T-helper 1 cell treated with Interleukin-12 subunit alpha and Interleukin-12 subunit beta and Interleukin-4 antibody, amounts not matched to agents 30 μg/mL and 1 μg/mL, for 36 hours (primary cell): ENCODE results near the gene PLGRKT.
"Not testable (repeated sequence)": the region's sequence is repeated elsewhere in the genome, so short reads cannot be mapped to it uniquely, and the experiment has no call there.

ENCODE experiments used
- H3K27ac Mint-ChIP-seq: one replicate; pipeline ENCODE4 v1.8.0; 2021; ENCODE audit warnings: mild to moderate bottlenecking, mixed read lengths
- H3K27me3 Mint-ChIP-seq: one replicate; pipeline ENCODE4 v1.8.0; 2021; ENCODE audit warnings: low read depth, mixed read lengths
- H3K36me3 Mint-ChIP-seq: one replicate; pipeline ENCODE4 v1.8.0; 2021; ENCODE audit warnings: low read depth, mixed read lengths
- H3K4me1 Mint-ChIP-seq: one replicate; pipeline ENCODE4 v1.8.0; 2021; ENCODE audit warnings: low read depth, mixed read lengths
- H3K4me3 Mint-ChIP-seq: one replicate; pipeline ENCODE4 v1.8.0; 2021; ENCODE audit warnings: mild to moderate bottlenecking, moderate library complexity, mixed read lengths
- H3K9me3 Mint-ChIP-seq: one replicate; pipeline ENCODE4 v1.8.0; 2021; ENCODE audit warnings: mixed read lengths

The PLGRKT gene

GRCh38 chr9:5466005-5466404 lies 28.3 kb upstream of the PLGRKT start:
- H3K27me3 Mint-ChIP-seq, result no peaks in the 10 kb centered on the region
- no peaks in the 10 kb centered on the region for H3K9me3 Mint-ChIP-seq
- H3K27ac Mint-ChIP-seq, result no peak overlapping the region
- H3K4me1 Mint-ChIP-seq, result peaks cover 25% of the 10 kb centered on the region
- H3K4me3 Mint-ChIP-seq, result no peak overlapping the region
- H3K36me3 Mint-ChIP-seq, result peaks cover 77% of the 10 kb centered on the region

DNA sequence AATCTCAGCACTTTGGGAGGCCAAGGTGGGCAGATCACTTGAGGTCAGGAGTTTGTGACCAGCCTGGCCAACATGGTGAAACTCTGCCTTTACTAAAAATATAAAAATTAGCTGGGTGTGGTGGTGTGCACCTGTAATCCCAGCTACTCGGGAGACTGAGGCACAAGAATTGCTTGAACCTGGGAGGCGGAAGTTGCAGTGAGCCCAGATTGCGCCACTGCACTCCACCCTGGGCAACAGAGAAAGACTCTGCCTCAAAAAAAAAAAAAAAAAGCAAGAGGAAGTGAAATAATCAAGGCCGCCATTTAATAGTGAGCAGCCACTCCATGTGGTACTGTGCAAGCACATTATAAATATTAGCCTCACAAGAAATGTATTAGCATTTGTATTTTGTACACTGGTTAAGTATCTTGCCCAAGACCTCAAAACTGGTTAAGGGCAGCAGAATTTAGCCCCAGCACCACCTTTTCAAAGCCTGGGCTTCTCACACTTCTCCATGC lies 27.2 kb upstream of the PLGRKT start:
- not testable (repeated sequence) for H3K27ac Mint-ChIP-seq, H3K4me3 Mint-ChIP-seq, H3K9me3 Mint-ChIP-seq, H3K27me3 Mint-ChIP-seq
- Mint-ChIP-seq H3K36me3 (peaks cover 77% of the 10 kb centered on the region), H3K4me1 (peaks cover 32% of the 10 kb centered on the region)

- Mint-ChIP-seq H3K36me3 (peaks cover 75% of the 10 kb centered on the region), H3K4me3 (peak overlapping the region; percentile 66), H3K27me3 (no peaks in the 10 kb centered on the region), H3K9me3 (no peaks in the 10 kb centered on the region), H3K4me1 (peaks cover 66% of the 10 kb centered on the region), H3K27ac (peak overlapping the region; percentile 86)
Measured at GRCh38 chr9:5460157-5460556, 22.4 kb upstream of the PLGRKT start.

GRCh38 chr9:5459289-5459829 lies 21.6 kb upstream of the PLGRKT start:
- H3K4me3 Mint-ChIP-seq, result peak overlapping the region; percentile 66
- H3K27ac Mint-ChIP-seq, result peak overlapping the region; percentile 86
- no peaks in the 10 kb centered on the region for H3K27me3 Mint-ChIP-seq
- peaks cover 71% of the 10 kb centered on the region for H3K4me1 Mint-ChIP-seq
- H3K36me3 Mint-ChIP-seq, result peaks cover 75% of the 10 kb centered on the region
- no peaks in the 10 kb centered on the region for H3K9me3 Mint-ChIP-seq

- Mint-ChIP-seq H3K36me3 (peaks cover 63% of the 10 kb centered on the region), H3K27me3 (no peaks in the 10 kb centered on the region), H3K27ac (peak overlapping the region; percentile 67), H3K9me3 (no peaks in the 10 kb centered on the region), H3K4me1 (peaks cover 71% of the 10 kb centered on the region), H3K4me3 (peak overlapping the region; percentile 52)
Measured at GRCh38 chr9:5455181-5455580, 17.5 kb upstream of the PLGRKT start.

- Mint-ChIP-seq H3K27me3 (no peaks in the 10 kb centered on the region), H3K9me3 (no peaks in the 10 kb centered on the region), H3K4me3 (peak overlapping the region; percentile 81), H3K4me1 (peaks cover 64% of the 10 kb centered on the region), H3K27ac (peak overlapping the region; percentile 45), H3K36me3 (peaks cover 48% of the 10 kb centered on the region)
Measured at GRCh38 chr9:5453673-5454072, 15.9 kb upstream of the PLGRKT start.

DNA sequence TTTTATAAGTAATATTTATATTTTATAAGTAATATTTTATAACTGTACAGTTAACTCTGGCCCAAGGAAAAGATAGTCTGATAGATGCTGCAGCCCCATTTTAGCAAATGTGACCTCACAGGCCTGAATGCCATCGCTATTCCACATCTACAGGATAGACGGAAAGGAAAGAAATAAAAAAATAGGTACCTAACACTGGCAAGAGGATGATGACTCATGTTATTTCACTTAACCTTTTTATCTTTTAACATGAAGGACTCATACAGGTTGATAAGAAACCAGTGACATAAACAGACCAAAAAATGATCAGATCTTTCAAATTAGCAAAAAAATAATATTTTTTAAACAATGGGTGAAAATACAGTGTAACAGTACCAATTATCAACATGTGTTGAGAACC lies 15.3 kb upstream of the PLGRKT start:
- H3K27me3 Mint-ChIP-seq, result no peaks in the 10 kb centered on the region
- peak overlapping the region; percentile 81 for H3K4me3 Mint-ChIP-seq
- no peaks in the 10 kb centered on the region for H3K9me3 Mint-ChIP-seq
- peak overlapping the region; percentile 81 for H3K27ac Mint-ChIP-seq
- peaks cover 63% of the 10 kb centered on the region for H3K4me1 Mint-ChIP-seq
- peaks cover 41% of the 10 kb centered on the region for H3K36me3 Mint-ChIP-seq

GRCh38 chr9:5452286-5452609 lies 14.5 kb upstream of the PLGRKT start:
- H3K27me3 Mint-ChIP-seq, result no peaks in the 10 kb centered on the region
- peaks cover 63% of the 10 kb centered on the region for H3K4me1 Mint-ChIP-seq
- no peaks in the 10 kb centered on the region for H3K9me3 Mint-ChIP-seq
- H3K4me3 Mint-ChIP-seq, result peak overlapping the region; percentile 89
- H3K36me3 Mint-ChIP-seq, result peaks cover 34% of the 10 kb centered on the region
- H3K27ac Mint-ChIP-seq, result peak overlapping the region; percentile 89

DNA sequence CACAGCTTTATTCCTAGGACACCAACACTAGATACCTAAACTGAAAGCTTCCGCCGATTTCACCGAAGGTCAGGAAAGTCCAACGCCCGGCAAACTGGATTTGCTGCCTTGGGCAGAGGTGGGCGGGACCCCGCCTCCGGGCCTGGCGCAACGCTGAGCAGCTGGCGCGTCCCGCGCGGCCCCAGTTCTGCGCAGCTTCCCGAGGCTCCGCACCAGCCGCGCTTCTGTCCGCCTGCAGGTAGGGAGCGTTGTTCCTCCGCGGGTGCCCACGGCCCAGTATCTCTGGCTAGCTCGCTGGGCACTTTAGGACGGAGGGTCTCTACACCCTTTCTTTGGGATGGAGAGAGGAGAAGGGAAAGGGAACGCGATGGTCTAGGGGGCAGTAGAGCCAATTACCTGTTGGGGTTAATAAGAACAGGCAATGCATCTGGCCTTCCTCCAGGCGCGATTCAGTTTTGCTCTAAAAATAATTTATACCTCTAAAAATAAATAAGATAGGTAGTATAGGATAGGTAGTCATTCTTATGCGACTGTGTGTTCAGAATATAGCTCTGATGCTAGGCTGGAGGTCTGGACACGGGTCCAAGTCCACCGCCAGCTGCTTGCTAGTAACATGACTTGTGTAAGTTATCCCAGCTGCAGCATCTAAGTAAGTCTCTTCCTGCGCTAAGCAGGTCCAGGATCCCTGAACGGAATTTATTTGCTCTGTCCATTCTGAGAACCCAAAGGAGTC lies 12.8 kb upstream of the PLGRKT start, which contains the start of gene CD274:
TSS of gene CD274 (plus strand) at position 184 of the 733 bp plus-strand sequence. CDS start 5,572 bp downstream, outside the sequence.
- H3K4me1 Mint-ChIP-seq, result peaks cover 63% of the 10 kb centered on the region

DNA sequence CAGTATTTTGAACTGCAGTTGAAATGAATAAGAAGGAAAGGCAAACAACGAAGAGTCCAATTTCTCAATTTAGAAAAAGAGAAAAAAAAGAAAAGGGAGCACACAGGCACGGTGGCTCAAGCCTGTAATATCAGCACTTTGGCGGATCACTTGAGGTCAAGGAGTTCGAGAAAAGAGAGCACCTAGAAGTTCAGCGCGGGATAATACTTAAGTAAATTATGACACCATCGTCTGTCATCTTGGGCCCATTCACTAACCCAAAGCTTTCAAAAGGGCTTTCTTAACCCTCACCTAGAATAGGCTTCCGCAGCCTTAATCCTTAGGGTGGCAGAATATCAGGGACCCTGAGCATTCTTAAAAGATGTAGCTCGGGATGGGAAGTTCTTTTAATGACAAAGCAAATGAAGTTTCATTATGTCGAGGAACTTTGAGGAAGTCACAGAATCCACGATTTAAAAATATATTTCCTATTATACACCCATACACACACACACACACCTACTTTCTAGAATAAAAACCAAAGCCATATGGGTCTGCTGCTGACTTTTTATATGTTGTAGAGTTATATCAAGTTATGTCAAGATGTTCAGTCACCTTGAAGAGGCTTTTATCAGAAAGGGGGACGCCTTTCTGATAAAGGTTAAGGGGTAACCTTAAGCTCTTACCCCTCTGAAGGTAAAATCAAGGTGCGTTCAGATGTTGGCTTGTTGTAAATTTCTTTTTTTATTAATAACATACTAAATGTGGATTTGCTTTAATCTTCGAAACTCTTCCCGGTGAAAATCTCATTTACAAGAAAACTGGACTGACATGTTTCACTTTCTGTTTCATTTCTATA lies 12.0 kb upstream of the PLGRKT start:
- Mint-ChIP-seq H3K4me1 (peaks cover 58% of the 10 kb centered on the region), H3K9me3 (peaks cover 4% of the 10 kb centered on the region), H3K27ac (peak overlapping the region; percentile 94), H3K4me3 (peak overlapping the region; percentile 89), H3K36me3 (peaks cover 18% of the 10 kb centered on the region), H3K27me3 (no peaks in the 10 kb centered on the region)

More for the DNA sequence above, 12.8 kb upstream of the PLGRKT start, which contains the start of gene CD274:
- H3K4me3 Mint-ChIP-seq, result peak within 1 kb of the TSS; percentile 89
- H3K27me3 Mint-ChIP-seq, result no peaks in the 10 kb centered on the region
- no peaks in the 10 kb centered on the region for H3K9me3 Mint-ChIP-seq
- H3K36me3 Mint-ChIP-seq, result peaks cover 24% of the 10 kb centered on the region
- H3K27ac Mint-ChIP-seq, result peak within 1 kb of the TSS; percentile 94

DNA sequence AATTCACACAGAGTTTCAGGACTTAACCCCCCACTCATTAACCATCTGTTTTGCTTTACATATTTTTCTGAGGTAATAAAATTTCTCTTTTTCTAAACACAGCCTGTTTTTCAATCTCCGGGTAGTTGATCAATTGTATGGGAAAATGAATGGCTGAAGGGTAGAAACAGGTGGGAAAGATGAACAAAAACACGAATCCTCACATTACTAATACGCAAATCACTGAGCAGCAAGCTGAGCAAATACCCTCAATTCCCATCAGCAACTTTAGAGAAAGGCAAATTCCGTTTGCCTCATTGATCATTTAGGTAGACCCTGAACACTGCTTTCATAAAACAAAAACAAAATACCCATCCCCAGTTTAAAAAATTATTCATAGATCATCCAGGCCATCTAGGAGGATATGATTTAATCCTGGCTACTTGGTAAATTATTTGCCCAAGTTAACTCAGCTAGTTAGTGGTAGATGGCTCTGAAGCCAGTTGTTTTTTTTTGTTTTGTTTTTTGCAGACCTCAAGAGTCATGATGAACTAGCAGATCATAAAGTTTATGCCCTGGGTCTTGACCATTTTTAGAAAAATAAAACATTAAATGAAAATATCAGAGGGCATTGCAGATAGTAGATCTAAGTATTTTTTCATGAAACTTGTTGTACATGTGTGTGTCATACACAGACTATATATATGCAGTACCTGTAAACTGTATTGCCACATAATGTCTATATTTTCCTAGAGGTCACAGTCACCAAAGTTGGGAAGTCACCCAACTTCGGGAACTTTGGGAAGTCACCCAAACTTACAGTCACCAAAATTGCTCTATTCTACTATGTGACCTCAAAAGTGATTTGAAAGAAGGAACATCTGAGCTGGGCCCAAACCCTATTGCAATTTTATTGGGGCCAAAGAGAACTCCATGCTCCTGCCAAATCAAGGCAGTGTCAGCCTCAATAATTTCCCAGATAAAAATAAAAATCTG lies 11.0 kb upstream of the PLGRKT start:
- H3K27me3 Mint-ChIP-seq, result no peaks in the 10 kb centered on the region
- peaks cover 15% of the 10 kb centered on the region for H3K36me3 Mint-ChIP-seq
- peaks cover 54% of the 10 kb centered on the region for H3K4me1 Mint-ChIP-seq
- H3K27ac Mint-ChIP-seq, result peak overlapping the region; percentile 94
- peak overlapping the region; percentile 89 for H3K4me3 Mint-ChIP-seq
- H3K9me3 Mint-ChIP-seq, result peaks cover 4% of the 10 kb centered on the region

DNA sequence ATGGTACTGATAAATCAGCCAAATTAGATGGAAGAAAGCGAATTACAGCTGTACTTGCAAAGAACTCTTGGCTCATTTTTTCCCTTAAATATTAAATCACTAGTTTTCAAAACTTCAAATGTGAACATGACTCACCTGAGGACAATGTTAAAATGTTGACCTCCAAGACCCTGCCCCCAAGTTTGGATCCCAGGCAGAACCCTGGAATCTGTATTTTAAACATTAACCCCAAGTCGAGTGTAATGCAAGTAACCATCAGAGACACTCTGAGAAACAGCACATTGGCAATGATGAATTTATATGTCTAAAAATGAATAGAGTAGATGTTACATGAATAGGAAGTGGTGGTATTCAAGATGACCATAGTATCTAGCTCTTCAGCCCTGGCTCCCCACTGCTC lies 10.3 kb upstream of the PLGRKT start:
- peaks cover 48% of the 10 kb centered on the region for H3K4me1 Mint-ChIP-seq
- H3K27me3 Mint-ChIP-seq, result no peaks in the 10 kb centered on the region
- peak overlapping the region; percentile 39 for H3K4me3 Mint-ChIP-seq
- H3K36me3 Mint-ChIP-seq, result peaks cover 13% of the 10 kb centered on the region
- peaks cover 4% of the 10 kb centered on the region for H3K9me3 Mint-ChIP-seq
- peak overlapping the region; percentile 66 for H3K27ac Mint-ChIP-seq

DNA sequence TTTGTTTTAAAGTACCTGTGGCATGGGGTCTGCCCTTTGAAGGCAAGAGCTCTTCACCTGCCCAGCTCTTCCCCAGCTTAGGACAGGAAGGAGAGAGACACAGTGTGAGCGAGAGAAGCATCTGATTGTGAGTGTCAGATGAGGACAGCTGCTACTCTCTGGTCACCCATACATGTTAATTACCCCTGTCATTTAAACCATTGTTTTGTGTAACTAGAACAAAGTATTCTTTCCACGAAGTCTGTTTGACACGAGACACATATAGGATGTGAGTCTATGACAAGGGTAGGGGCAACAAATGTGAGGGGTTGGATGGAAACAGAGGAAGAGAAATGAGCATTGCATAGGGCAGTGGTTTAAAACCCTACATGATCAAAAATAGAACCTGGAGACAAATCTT lies 9.6 kb upstream of the PLGRKT start:
- Mint-ChIP-seq H3K4me1 (peaks cover 45% of the 10 kb centered on the region), H3K27me3 (no peaks in the 10 kb centered on the region), H3K4me3 (no peak overlapping the region), H3K9me3 (peaks cover 4% of the 10 kb centered on the region), H3K27ac (peak overlapping the region; percentile 53), H3K36me3 (peaks cover 8% of the 10 kb centered on the region)
